Gastroesophageal sphincter (tissue), 3 donors: ENCODE results near the gene SGTB.

ENCODE experiments used
- EP300 ChIP-seq: sonication (generic); formaldehyde crosslinking; IDR thresholded peaks from one replicate; pipeline ENCODE4 v1.6.1; 2017; ENCODE audit warnings: antibody characterized with exemption, mild to moderate bottlenecking
- POLR2A ChIP-seq, 2 donors: fragments of 450-650 bp; IDR thresholded peaks; one replicate each; pipeline ENCODE4 v1.6.1; 2017; ENCODE audit warnings: antibody characterized with exemption in 2 of 2, mild to moderate bottlenecking in 2 of 2, moderate library complexity in 1 of 2
- POLR2AphosphoS5 ChIP-seq: sonication (generic); formaldehyde crosslinking; IDR thresholded peaks from one replicate; pipeline ENCODE4 v1.6.1; 2017; ENCODE audit warnings: antibody characterized with exemption
- TF ChIP-seq, protein P1 (sequence below), 4 experiments: fragments of 200-600 bp in 2 of 4; fragments of 450-650 bp in 2 of 4; sonication (generic) in 1 of 4; IDR thresholded peaks; one replicate each; pipeline ENCODE4 v1.5.1; 2017 to 2019; ENCODE audit warnings: antibody characterized with exemption in 4 of 4, mild to moderate bottlenecking in 2 of 4, moderate library complexity in 2 of 4

- TF ChIP-seq POLR2AphosphoS5 (no peak), EP300 (no peak), POLR2A (IDR thresholded peaks at IDR 0.05) (no peak)
- TF ChIP-seq, protein P1, sequence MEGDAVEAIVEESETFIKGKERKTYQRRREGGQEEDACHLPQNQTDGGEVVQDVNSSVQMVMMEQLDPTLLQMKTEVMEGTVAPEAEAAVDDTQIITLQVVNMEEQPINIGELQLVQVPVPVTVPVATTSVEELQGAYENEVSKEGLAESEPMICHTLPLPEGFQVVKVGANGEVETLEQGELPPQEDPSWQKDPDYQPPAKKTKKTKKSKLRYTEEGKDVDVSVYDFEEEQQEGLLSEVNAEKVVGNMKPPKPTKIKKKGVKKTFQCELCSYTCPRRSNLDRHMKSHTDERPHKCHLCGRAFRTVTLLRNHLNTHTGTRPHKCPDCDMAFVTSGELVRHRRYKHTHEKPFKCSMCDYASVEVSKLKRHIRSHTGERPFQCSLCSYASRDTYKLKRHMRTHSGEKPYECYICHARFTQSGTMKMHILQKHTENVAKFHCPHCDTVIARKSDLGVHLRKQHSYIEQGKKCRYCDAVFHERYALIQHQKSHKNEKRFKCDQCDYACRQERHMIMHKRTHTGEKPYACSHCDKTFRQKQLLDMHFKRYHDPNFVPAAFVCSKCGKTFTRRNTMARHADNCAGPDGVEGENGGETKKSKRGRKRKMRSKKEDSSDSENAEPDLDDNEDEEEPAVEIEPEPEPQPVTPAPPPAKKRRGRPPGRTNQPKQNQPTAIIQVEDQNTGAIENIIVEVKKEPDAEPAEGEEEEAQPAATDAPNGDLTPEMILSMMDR (IDR thresholded peaks at IDR 0.05), result no peak
Observed at GRCh38 chr5:65654713-65655112, 67.2 kb downstream of the SGTB start.
